Ureter (tissue), 1 donor: ENCODE results near the gene DOCK11. TPM values are rescaled to one million over a fixed set of nuclear protein-coding genes. Genes with fewer than 3 reads are reported as not detected.
"Not testable (repeated sequence)": the region's sequence is repeated elsewhere in the genome, so short reads cannot be mapped to it uniquely, and the experiment has no call there.

Source experiments
- DNase-seq: peaks from one replicate; pipeline ENCODE4 v3.0.0-alpha.2; 2020; ENCODE audit warnings: low spot score
- total RNA-seq: library from RNA; stranded (reverse); gene quantifications from one replicate; pipeline ENCODE4 v1.2.4, GENCODE V29; 2023
- donor health status: DM: yes; HTN: yes; CAD: no.

DOCK11 gene
- total RNA-seq, 1 donor from 2014 or later: 14.1 TPM

DNA sequence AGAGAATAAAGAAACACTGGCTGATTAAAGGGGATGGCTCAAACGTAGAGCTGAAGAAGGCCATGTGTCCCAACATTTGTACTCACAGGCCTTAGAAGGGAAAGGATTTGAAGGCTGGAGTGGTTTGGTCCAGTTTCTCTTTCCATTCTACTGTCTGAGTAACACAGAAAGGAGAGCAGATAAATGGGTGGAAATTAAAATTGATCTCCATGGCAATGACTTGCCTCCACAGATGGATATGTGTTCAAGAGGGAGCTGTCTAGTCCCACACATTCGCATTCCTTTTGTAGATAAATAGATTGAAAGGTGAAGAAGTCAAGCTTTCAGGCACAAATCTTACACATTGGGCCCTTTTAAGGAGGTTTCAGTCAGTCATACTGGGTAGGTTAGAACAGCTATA is 74.6 kb downstream of the DOCK11 start:
- DNase-seq: no peak

DNA sequence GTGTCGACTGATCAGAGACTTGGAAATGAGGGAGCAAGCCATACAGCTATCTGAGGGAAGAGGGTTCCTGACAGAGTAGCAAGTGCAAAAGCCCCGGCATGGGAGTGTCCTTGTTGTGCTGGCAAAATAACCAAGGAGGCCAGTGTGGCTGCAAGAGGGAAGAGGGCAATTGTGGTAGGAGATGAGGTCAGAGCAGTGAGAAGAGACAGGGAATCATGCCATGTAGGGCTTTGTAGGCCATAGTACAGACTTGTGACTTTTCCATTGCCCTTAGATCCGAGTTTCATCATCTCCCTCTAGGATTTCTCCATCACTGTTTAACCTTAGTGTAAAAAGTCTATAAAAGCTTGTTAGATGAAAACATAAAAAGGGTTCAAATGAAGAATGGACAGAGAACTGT is 76.2 kb downstream of the DOCK11 start:
- no peak for DNase-seq

DNA sequence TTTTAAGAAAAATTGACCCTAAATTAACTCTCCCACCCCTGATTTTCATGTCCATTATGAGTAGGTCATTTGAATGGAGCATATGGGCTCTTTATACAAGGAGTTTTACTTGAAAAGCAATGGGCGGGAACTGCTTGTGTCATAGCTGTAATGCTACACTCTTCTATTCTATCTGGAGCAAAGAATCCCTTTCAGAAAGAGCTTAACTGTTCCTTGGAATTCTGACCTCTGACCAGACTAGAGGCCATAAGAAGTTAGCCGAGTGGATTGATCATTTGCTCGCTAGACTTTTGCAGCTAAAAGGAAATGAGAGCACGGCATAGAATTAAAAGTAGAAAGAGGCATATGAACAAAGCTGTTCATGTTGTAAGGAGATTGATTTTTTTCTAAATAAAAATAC is 79.1 kb downstream of the DOCK11 start:
- no peak for DNase-seq

DNA sequence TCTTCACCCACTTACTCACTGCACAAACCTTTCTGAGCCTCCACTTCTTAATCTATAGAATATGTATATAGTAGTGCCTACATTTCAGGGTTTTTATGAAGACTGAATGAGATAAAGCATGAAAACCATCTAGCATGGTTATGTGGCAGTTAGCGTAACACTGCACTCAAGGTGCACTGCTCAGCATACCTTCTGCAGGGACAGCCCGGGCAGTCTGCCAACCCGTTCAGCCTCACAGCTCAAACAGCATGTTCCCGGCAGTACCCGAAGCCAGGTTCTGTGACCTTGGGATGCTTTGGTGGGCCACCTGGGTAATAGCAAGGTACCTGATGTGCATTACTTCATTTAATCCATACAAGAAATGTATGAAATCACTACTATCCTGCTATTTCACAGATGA is 81.4 kb downstream of the DOCK11 start:
- DNase-seq: no peak

DNA sequence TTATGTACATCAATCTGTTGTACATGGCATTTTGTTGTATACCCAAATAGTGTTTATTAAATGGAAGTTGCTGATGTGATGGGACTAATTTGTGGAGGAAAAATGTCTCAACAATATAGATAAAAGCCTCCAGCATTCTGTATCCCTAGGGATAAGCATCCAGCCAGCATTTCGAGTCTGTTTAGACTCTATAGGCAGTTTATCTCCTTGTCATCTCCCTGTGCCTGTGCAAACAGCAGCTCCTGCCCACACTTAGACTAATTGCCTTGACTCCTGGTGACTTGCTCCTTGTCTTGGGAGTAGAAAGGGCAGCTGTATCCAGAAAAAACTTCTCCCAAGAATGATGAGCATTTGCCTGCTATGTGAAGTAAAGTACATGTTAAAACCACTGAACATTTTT is 83.8 kb downstream of the DOCK11 start:
- DNase-seq: no peak

DNA sequence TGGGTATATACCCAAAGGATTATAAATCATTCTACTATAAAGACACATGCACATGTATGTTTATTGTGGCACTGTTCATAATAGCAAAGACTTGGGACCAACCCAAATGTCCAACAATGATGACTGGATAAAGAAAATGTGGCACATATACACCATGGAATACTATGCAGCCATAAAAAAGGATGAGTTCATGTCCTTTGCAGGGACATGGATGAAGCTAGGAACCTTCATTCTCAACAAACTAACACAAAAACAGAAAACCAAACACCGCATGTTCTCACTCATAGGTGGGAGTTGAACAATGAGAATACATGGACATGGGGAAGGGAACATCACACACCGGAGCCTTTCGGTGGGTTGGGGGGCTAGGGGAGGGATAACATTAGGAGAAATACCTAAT is 87.3 kb downstream of the DOCK11 start:
- not testable (repeated sequence) for DNase-seq

DNA sequence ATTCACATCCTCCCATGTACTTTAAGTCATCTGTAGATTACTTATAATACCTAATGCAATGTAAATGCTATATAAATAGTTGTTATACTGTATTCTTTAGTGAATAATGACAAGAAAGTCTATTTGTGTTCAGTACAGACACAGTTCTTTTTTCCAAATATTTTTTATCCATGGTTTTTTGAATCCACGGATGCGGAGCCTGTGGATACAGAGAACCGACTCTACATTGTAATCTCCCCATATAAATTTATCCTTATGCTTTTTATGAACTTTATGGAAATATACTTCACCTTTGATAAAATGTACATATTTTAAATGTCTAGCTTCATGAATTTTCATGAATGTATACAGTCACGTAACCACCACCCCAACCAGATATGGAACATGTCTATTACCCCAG is 88.2 kb downstream of the DOCK11 start:
- DNase-seq: no peak

DNA sequence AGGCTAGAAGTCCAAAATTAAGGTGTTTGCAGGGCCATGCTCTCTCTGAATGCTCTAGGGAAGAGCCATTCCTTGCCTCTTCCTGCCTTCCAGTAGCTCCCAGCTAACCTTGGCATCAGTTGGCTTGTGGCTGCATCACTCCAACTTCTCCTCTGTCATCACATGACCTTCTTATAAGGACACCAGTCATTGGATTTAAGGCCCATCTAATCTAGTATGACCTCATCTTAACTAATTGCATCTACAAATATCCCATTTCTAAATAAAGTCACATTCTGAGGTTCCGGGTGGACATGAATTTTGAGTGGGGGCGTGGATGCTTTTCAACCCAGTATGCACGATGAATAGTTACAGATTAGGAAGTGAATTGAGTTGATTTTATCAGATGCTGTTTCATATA is 89.7 kb downstream of the DOCK11 start:
- DNase-seq: no peak

DNA sequence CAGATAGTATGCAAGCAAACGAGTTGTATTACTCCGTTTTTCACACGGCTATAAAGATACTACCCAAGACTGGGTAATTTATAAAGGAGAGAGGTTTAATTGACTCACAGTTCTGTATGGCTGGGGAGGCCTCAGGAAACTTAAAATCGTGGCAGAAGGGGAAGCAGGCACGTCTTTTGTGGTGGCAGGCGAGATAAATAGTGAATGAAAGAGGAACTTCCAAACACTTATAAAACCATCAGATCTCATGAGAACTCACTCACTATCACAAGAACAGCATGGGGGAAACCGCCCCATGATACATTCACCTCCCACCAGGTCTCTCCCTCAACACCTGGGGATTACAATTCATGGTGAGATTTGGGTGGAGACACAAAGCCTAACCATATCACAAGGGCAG is 90.6 kb downstream of the DOCK11 start:
- DNase-seq: not testable (repeated sequence)

DNA sequence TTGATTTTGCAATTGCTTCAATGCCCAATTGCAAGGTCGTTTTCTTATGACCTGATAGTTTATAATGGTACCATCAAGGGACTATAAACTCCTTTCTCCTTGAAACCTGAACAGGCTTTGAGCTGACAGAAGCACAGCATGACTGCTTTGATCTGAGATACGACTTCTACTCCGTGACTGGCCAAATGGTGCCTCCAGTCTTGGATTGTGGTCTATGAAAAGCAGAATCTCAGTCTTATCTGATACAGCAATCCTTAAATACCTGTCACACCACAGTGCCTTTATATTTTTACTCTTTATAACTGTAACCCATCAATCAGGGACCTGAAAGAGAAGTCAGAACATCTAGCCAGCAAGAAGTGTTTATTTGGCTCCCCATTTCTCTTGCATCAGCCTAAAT is 93.1 kb downstream of the DOCK11 start:
- DNase-seq: no peak

DNA sequence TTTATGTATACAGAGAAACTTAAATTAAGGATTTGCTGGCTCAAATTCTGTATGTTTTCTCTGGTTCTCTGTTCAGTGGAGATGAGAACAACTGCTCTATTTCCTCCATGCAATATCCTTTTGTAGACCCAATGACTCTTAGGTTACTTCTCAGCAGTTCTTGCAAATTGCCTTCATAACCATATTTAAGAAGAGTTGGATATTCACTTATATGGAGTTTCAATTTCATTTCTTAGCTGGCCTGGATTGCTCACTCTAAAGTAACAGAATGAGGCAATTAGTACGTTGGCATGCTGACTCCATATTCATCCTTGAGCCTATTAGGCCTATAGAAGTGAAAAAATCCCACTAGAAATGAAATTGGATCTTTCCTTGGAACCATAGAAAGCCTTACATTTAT is 93.6 kb downstream of the DOCK11 start:
- no peak for DNase-seq

DNA sequence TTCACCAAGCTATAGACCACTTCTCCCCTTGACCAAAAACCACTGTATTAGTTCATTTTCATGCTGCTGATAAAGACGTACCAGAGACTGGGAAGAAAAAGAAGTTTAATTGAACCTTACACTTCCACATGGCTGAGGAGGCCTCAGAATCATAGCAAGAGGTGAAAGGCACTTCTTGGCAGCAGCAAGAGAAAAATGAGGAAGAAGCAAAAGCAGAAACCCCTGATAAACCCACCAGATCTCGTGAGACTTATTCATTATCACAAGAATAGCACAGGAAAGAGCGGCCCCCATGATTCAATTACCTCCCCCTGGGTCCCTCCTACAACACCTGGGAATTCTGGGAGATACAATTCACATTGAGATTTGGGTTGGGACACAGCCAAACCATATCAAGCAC is 97.8 kb downstream of the DOCK11 start:
- DNase-seq: no peak

DNA sequence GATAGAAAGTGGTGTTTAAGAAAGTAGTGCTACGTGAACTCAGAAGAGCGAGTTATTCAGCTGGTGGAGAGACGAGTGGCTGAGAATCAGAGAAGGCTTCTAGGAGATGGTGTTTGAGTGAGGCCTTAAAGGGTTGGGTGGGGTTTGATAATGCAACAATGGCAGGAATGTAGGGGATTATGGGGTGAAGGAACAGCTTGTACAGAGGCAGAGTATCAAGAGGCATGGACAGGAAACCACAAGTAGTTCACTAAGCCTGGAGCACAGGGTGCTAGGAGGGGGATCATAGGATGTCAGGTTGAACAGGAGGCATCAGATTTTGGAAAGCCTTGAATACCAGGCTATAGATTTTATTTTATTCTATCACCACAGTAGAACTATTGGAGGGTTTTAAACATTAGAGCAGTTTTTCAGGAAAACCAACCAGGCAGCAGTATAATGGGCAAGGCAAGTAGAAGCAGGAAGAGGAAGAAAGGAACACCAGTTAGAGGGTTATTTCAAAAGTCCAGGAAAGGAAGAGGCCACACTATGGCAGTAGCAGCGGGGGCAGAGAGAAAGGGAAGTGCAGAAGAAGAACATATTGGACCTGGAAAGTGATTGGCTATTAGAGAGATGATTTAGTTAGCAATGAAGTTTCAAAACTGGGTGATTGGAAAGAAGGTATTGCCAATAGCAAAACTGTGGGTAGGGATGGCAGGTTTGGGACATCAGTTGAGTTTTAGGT is 99.2 kb downstream of the DOCK11 start:
- no peak for DNase-seq

DNA sequence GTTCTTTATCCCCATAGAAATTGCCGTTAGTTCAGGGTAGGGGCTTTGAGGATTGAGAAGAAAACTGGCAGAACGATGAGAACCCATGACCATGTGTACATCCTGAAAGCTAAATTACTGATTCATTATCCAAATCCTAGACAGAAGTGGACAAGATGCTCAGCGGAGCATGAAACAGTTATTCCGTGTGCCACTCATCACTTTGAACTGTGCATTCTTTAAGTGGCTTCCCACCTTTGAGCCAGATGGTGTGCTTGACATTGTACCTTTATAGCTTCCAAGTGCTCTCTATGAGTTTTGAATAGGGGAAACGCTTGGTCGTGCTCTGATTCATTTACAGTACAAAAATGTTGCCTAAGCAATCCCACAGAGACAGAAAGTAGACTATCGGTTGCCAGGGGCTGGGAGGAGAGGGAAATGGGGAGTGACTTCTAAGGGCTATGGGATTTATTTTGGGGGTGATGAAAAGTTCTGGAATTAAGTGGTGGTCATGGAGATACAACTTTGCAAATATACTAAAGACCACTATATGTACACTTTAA is 100.0 kb downstream of the DOCK11 start:
- DNase-seq: no peak

DNA sequence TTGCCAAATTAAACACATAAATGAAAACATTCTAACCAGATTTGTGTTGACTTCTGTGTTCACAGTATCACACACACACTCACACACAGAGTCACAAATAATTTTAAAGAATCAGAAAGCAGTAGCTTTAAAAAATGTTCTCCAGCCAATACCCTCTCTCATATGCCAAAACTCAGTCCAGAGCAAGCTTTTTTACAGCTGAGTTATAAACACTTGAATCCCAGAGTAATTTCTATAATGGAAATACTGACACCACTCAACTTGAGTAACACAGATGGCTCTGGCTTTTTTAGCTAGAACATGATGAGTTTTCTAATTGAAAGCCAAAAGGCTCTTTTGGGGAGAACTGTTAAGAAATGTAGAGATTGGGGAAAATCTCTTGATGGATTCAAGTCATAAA is 100.8 kb downstream of the DOCK11 start:
- no peak for DNase-seq

DNA sequence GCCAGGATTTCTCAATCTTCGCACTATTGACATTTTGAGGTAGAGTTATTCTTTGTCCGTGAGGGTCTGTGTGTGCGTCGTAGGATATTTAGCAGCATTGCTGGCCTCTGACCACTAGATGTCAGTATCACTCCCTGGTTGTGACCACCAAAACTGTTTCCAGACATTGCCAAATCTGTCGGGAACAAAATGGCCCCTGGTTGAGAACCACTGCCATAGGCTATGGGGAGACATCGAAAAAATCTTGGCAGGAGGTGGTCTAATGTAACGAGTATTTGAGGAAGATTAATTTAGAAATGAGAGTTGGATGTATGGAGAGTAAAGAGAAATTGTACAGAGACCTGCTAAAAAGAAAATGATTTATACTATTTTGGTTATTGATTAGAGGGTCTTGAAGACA is 108.4 kb downstream of the DOCK11 start:
- DNase-seq: peak; percentile 49

DNA sequence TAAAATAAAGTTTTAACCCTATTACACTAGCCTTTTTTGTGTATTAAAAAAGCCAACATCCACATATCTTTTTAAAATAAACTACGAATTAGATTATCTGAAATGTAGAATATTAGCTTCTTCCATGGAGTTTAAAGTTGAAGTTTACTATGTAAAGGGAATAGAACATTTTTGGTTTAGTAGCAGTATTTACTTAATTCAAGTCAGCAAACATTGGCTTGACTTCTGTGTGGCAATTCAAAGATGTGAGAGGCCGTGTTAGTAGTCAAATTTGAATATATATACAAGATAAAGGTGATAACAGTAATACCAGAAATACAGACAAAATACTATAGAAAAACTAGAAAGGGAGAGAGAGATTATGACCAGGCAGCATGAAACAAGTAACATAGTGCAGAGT is 116.7 kb downstream of the DOCK11 start:
- DNase-seq: no peak

DNA sequence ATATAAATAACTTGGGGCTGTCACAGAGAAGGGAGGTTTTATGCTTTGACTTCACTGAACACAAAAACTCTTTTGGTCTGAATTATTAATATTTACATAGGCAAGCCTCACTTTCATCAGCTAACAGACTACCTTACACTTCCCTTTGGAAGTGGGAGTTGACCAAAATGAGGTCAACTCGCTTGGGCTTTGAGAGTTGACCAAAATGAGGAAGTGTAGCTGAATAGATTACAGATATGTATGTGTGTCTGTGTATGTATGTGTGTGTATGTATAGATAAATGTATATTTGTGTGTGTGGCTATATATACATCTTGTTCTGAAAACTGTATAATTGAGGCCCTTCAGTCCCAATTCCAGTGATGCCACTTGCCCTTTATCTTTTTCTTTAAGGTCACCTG is 118.5 kb downstream of the DOCK11 start:
- no peak for DNase-seq

DNA sequence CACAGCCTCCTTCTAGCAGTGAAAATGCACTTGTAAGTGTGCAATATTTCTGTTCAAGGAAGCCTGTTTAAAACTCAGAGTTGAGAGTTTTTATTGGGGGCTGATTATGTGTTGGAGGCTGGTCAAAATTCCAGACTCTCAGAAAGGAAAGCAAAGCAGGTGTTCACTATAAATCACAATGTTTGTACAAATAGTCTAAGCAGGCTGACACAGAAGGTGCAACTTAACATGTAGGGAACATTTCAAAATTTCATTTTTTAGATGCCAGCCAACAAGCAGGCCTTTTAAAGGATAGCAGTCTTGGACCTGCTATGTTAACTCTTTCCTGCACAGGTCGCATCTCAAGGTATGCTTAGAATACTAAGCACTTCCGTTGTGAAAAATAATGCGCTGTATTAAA is 119.5 kb downstream of the DOCK11 start:
- no peak for DNase-seq

DNA sequence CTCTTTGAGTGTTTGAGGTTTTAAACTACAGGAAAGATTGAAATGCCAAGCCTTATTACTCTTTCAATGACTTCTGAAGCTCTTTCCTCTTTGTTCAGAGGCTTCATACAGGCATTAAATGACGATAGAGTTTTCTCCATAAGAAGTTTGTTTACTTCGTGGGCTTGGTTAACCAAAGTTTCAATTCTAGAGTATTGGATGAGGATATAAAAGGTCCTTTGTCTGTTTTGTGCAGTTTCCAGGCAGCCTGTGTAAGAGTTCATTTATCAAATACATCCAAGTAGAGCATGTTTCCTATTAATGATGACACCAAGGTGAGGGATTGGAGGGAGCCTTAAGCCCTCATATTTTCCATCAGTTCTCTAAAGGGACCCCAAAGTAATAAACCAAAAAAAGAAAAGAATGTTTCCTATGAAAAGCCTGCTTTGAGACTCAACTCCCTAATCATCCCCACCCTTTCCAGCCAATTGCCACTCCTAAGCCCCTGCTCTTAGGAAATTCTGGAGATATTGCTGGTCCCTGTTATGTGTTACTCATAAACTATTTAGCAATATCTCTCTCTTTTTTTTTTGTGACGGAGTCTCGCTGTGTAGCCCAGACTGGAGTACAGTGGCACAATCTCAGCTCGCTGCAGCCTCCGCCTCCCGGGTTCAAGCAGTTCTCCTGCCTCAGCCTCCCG is 125.6 kb downstream of the DOCK11 start:
- no peak for DNase-seq

DNA sequence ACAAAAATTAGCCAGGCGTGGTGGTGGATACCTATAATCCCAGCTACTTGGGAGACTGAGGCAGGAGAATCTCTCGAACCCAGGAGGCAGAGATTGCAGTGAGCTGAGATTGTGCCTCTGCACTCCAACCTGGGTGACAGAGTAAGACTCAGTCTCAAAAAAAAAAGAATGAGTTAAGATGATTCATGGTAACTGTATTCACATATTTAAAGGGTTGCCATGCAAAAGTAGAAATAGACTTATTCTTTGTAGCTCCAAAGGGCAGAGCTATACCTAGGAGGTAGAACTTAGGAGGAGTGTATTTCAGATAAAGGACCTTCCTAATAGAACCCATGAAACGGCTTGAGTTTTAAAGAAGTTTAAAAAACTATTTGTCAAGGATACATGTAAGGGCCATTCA is 127.4 kb downstream of the DOCK11 start:
- DNase-seq: no peak

DNA sequence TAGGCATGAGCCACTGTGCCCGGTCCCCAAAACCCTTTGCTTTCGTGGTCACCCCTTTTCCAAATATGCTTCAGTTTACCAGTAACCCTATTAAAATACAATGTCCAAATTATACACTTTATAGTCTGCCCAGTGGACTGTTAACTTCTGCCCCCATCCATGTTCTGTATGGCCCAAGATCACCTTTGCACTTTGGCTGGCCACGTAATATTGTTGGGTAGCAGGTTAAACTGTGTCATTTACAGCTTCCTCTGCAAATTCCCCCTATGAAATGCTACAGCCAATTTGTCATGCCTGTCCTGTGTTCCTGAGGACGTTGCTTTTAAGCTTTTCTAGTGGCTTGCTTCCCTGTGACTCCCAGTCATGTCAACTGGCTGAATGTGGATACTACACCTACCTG is 130.7 kb downstream of the DOCK11 start:
- no peak for DNase-seq

DNA sequence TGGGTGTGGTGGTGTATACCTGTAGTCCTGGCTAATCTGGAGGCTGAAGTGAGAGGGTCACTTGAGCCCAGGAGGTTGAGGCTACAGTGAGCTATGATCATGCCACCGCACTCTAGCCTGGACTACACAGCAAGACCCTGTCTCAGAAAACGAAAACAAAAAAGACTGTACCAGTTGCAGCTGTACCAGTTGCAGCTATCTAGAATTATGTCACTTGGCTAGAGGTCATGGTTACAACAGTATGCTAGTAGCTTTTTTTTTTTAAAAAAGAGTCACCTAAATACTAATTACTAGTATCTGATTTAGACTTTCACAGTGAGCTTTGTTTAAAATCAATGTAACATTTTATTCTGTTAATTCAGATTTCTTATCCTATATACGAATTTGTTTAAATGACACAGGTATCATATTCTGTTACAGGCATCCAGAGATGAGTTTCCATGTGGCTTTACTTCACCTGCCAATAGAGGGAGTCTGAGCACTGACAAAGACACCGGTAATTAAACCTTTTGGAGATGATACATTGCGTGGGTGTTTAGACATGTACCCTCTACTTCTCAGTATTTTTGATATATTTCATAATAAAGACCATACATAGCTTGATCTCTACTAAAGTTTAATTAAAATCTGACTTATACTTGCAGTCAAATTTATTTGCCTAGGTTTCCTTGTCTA is 131.6 kb downstream of the DOCK11 start:
- no peak for DNase-seq
